HepG2 (cell line): Measurements from ENCODE around the gene RABGAP1.

ENCODE experiments used
- CHD2 ChIP-seq: IDR thresholded peaks from 2 replicates; pipeline ENCODE4 v1.6.1; 2011; ENCODE audit warnings: low read depth, low read length, improper control_type of control experiment
- EZH2 ChIP-seq: conservative IDR thresholded peaks from 2 replicates; pipeline ENCODE4 v1.6.1; 2012; ENCODE audit warnings: mild to moderate bottlenecking, low read depth, low read length, moderate library complexity
- KLF13 ChIP-seq: sonication (generic); formaldehyde crosslinking; IDR thresholded peaks from 2 replicates; pipeline ENCODE4 v1.4.0; 2020; ENCODE audit warnings: mild to moderate bottlenecking, missing genetic modification reagents
- KLF16 ChIP-seq, 2 experiments: sonication (generic) in 1 of 2; formaldehyde crosslinking in 1 of 2; IDR thresholded peaks; 2 replicates each; pipeline versions ENCODE4 v1.6.1 to v1.8.0; 2016 to 2023; ENCODE audit warnings: missing genetic modification reagents in 2 of 2, missing compliant biosample characterization in 1 of 2
- POLR2A ChIP-seq, 2 experiments: IDR thresholded peaks; 2 replicates each; pipeline ENCODE4 v1.6.1; 2011; ENCODE audit warnings: low read depth in 2 of 2, low read length in 2 of 2, mild to moderate bottlenecking in 1 of 2, moderate library complexity in 1 of 2; ENCODE audit not compliant: insufficient read depth in 1 of 2
- SMC3 ChIP-seq: IDR thresholded peaks from 2 replicates; pipeline ENCODE4 v1.6.1; 2011; ENCODE audit warnings: low read length, improper control_type of control experiment
- ZBTB7A ChIP-seq: sonication (generic); formaldehyde crosslinking; IDR thresholded peaks from 2 replicates; pipeline ENCODE4 v1.8.0; 2022; ENCODE audit warnings: mild to moderate bottlenecking, missing genetic modification reagents
- ZNF558 ChIP-seq: sonication (generic); formaldehyde crosslinking; IDR thresholded peaks from 2 replicates; pipeline ENCODE4 v1.9.0; 2022; ENCODE audit warnings: mild to moderate bottlenecking, missing genetic modification reagents, borderline replicate concordance
- ZSCAN25 ChIP-seq: sonication (generic); formaldehyde crosslinking; IDR thresholded peaks from 2 replicates; pipeline ENCODE4 v1.8.0; 2022; ENCODE audit warnings: mild to moderate bottlenecking, missing genetic modification reagents
- TF ChIP-seq, protein P1 (sequence below): sonication (generic); formaldehyde crosslinking; conservative IDR thresholded peaks from 2 replicates; pipeline ENCODE4 v1.4.0; 2020; ENCODE audit warnings: missing genetic modification reagents
- TF ChIP-seq, protein P2 (sequence below): sonication (generic); formaldehyde crosslinking; IDR thresholded peaks from 2 replicates; pipeline ENCODE4 v1.5.0; 2020; ENCODE audit warnings: mild to moderate bottlenecking, missing genetic modification reagents, moderate library complexity

DNA sequence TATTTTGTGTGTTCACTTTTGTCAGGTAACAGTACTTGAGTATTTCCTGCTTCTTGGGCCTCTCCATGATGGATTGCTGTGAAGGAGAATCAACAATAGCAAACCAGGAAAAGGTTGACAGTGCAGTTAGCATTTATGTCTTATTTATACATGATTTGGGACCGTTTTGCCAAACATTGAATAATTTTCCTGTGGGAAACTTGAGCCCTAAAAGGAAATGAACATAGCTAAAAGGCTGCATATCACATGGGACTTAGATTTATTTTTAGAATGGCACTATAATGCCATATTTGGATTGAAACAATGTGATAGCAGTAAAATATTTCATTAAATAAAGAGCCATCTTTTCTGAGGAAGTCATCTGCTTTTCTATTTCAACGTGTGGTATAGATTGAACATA is 107.9 kb downstream of the RABGAP1 start:
- TF ChIP-seq ZBTB7A (CRISPR knock-in tag): no peak
- TF ChIP-seq EZH2: no peak
- no peak for TF ChIP-seq KLF13 (CRISPR knock-in tag)
- TF ChIP-seq, protein P1, sequence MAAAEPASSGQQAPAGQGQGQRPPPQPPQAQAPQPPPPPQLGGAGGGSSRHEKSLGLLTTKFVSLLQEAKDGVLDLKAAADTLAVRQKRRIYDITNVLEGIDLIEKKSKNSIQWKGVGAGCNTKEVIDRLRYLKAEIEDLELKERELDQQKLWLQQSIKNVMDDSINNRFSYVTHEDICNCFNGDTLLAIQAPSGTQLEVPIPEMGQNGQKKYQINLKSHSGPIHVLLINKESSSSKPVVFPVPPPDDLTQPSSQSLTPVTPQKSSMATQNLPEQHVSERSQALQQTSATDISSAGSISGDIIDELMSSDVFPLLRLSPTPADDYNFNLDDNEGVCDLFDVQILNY (CRISPR knock-in tag): no peak
- no peak for TF ChIP-seq SMC3
- TF ChIP-seq KLF16 (CRISPR knock-in tag; IDR thresholded peaks at IDR 0.05): no peak
- no peak for TF ChIP-seq POLR2A (IDR thresholded peaks at IDR 0.05; ENCODE audit: insufficient read depth in 1 of 2, low read depth in 2 of 2, low read length in 2 of 2)
- TF ChIP-seq CHD2: no peak
- TF ChIP-seq, protein P2, sequence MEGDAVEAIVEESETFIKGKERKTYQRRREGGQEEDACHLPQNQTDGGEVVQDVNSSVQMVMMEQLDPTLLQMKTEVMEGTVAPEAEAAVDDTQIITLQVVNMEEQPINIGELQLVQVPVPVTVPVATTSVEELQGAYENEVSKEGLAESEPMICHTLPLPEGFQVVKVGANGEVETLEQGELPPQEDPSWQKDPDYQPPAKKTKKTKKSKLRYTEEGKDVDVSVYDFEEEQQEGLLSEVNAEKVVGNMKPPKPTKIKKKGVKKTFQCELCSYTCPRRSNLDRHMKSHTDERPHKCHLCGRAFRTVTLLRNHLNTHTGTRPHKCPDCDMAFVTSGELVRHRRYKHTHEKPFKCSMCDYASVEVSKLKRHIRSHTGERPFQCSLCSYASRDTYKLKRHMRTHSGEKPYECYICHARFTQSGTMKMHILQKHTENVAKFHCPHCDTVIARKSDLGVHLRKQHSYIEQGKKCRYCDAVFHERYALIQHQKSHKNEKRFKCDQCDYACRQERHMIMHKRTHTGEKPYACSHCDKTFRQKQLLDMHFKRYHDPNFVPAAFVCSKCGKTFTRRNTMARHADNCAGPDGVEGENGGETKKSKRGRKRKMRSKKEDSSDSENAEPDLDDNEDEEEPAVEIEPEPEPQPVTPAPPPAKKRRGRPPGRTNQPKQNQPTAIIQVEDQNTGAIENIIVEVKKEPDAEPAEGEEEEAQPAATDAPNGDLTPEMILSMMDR: no peak
- TF ChIP-seq ZNF558 (CRISPR knock-in tag): no peak
- no peak for TF ChIP-seq ZSCAN25 (CRISPR knock-in tag)
